RPMI8226 (cell line): Measurements from ENCODE around the gene KAZN.

Experiments used
- DNase-seq: peaks from one replicate; pipeline ENCODE4 v3.0.0-alpha.2; 2015

Gene KAZN

DNA sequence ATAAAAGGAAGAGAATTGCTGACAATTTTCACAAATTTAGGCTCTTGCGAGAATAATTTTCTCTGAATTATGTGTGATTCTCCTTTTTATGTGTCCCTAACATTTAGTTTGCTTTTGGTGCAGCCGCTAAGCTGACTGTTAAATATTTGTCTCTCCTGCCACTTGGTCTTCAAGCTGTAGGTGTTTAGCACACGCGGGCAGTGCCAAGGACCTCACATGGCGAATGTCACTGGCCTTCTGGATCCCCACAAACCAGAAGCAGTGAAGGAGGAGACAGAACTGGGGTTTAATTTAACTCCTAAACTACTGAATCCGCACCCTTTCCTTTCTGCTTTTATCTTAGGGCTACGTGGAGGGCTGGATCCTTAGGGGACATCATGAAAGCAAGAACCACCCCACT lies 120.0 kb downstream of the KAZN start:
- no peak for DNase-seq

DNA sequence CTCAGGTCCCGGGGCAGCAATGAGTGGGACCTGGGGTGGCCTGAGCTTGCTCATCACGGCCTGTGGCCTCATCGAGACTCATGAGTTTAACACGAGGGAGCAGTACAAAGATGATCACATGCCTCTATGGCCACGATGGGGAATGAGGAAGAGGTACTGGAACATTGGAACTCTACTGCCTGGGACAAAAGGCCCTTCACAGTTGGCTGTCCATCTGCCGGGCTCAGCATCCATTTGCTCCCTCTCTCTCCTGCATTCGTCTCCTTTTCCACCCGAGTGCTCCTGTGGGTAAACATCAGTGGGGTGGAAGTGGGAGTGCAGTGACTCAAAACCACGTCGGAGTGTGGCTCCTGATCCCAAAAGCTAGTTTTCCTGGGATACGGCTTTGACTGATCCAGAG lies 124.9 kb downstream of the KAZN start:
- no peak for DNase-seq

DNA sequence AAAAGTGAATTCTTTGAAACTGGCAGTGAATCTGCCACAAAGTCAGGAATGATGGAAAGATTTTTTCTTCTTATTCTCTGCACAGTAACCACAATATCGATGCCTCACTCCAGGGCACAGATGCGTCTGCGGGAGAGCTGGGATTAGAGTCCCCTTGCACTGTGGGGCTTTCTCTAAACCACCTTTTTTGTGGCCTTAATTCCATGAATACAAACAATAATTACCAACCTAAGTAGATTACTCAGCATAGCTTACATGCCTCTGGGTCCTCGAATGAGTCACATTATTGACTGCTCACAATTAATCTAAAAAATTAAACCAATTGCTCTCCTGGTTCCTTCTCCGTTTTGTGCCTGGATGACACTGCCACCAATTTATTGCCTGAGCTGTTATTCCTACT lies 125.8 kb downstream of the KAZN start:
- no peak for DNase-seq

DNA sequence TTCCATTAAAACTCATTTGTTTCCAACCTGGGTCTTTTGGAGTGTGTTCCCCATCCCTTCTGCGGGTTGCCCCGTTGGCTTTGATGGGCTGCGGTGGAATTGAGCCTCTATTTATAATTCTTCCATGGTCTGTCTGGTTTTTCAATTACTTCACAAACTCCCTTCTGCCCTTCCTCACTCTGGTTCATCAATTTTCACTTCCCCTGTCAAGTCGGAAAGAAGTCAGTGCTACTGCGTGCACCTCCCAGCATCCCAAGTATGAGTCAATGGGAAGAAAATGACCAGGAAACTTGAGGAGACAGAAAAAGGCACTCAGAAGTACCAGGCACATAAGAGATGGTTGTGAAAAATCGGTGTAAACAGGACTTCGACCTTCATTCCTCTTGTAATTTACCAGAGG lies 126.2 kb downstream of the KAZN start:
- no peak for DNase-seq

DNA sequence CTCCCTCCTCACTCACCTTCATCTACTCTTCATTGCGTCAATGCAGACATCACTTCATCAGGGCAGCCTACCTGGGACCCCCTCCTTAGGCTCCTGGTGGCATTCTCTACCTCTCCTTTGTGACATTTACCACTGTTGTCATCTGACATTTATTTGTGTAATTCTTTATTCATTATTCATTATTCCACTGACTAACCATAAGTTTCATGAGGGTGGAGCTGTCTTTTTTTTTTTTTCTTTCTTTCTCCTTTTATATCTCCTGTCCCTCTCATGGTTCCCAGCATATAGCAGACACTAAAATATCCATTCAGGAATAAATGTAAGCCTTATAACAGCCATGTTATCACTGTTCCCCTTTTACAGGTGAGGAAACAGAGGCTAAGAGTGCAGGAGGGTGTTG lies 126.8 kb downstream of the KAZN start:
- no peak for DNase-seq

DNA sequence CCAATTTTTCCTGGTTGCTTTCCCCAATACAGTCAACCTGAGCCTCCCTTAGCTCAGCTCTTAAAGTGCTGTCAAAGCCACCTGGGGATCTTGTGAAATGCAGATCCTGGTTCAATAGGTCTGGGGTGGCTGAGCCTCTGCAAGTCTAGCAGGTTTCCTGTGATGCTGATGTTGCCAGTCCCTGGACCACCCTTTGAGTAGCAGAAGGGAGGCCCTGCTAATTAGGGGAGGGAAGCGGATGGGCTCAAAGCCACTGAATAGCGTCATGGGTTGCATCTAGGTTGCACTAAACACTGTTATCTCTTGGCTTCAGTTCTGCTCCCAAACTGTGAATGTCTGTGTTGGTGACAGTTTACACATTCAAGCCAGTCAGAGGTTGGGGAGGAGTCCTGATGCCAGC lies 127.2 kb downstream of the KAZN start:
- no peak for DNase-seq

DNA sequence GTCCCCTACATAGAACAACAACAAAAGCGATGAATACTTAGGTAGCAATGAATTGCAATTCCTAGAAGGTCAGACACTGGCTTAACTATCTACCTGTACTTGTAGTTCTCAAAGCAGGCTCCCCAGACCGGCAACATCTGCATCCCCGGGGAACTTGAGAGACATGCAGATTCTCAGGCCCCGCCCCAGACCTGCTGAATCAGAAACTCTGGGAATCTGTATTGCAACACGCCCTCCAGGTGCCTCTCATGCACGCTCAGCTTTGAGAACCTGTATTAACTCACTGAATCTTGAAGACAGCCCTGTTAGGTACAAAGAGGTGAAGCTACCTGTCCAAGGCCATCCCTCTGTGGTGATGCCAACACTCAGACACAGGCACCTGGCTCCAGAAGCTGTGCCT lies 128.1 kb downstream of the KAZN start:
- no peak for DNase-seq

DNA sequence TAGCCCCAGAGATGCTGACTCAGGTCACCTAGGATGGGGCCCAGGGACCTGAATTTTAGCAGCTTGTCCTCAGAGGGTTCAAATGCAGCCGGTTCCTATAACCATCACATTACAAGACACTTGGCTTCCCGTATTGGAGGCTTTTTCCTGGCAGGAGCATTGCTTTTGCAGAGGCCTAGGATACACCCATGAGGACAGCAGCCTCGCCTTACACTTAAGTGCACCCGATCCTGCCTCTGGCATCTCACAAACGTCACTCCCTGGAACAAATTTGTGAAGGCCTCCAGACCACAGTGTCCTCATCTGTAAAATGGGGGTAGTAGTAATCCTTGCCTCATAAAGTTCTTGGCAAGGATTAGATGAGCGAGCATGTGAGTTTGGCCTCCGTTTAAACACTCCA lies 130.0 kb downstream of the KAZN start:
- DNase-seq, result no peak

DNA sequence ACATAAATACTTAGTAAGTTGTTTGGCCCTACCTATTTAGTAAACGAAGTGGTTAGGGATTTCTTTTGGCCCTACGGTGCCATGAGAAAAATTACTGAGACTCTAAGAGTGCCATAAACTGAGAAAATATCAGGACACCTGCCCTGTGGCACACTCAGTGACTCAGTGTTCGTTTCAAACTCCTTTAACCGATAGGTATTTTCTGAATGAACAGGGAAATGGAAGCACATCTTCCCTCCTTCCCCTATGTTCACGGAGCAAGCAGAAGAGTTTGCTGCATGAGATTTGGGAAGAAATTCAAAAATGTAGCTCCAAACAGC lies 134.2 kb downstream of the KAZN start:
- no peak for DNase-seq

DNA sequence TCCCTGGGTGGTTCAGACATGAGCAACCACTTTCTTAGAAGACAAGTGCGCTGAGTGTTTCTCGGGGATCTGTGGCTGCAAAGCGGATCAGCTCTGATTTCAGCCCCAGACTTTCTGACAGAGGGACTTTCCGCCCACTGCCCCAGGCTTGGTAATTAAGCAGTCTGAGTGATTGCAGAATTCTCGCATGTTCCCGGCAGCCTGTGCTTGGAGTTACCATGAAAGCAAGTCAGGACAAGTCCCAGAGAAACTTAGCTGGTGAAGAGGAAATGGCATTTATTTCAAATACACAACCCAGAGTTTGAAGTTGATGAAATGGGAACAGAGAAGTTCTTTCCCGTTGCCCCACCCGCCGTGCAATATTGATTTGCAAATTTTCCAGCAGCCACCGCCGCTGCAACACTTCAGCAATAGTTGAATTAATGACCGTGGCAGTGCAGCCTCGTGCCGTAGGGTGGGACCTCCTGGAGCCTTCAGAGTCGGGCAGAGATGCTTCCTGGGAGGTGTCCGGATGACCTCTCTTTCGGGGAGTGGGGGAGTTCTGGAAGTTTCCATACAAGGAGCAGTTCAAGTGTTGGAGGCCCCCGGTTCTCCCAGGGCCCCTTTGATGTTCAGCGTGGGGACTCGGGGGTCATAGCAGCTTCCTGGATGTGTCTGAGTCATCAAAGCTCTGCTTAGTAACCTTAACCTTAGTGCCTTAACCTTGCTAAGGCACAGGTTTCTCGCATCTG lies 134.7 kb downstream of the KAZN start:
- no peak for DNase-seq

DNA sequence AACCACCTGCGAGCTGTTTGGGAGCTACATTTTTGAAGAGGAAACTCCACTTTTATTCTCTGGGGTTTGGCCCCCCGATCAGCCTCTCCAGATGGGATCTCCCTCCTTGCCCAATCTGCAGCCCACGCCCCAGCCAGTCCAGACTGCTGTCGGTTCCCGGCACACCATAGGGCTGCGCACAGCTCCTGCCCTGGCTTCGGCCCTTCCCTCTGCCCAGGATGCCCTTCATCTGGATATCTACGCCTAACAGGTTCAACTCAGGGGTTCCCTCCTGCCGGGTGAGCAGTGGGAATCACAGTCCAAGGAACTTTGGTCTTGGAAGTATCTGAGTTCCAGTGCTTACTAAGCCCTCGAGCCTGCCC lies 135.3 kb downstream of the KAZN start:
- DNase-seq, result no peak

DNA sequence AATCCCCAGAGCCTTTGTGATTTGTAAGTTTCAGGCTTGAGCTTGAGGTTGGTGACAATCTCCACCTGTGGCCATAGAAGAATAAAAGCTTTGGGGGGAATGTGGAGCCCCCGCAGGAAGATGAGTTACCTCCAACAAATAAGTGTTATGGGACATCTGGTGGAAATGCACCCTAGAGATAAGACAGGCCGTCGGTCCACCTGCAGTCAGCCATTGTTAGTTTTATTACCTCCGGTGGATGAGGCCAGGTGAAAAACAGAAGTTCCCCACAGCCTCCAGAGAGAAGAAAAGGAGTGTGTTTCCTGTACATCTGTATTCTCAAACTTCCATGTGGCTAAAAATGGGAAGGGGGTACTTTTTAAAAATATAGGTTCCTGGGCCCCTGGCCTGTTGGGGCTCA lies 137.4 kb downstream of the KAZN start:
- no peak for DNase-seq

DNA sequence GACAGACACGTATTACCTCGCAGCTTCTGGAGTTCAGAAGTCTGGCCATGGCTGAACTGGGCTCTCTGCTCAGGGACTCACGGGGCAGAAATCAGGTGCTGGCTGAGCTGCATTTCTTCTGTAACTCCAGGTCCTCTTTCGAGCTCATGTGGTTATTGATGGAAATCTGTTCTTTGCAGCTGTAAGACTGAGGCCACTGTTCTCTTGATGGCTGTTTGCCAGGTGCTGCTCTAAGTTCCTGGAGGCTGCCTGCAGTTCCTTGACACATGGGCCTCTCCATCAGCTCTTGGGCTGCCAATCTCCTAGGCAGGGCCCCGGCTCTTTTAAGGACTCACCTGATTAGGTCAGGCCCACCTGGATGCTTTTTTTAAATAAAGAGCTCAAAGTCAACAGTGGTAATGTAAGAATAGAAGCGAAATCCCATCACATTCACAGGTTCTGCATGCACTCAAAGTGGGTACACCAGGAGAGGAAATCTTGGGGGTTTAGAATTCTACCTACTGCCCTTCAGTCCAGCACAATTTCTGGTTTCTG lies 139.1 kb downstream of the KAZN start:
- peak; percentile 54 for DNase-seq

DNA sequence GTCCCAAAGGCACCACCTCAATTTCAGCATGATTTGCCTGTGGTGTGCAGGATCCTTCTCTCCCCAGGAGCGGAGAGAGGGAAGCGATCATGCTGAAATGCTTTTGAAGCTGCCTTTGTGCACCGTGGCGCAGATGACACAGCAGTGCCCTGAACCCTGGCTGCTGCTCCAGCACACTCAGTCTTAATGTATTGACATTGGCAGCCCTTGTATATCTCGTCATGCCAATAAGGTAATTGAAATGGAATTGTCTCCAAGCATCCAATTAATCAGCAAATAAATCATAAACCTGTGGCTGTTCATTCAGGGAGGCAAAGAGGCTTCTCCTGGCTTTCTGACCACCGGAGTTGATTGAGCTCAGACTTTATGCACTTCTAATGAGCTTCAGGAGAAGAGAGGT lies 139.8 kb downstream of the KAZN start:
- DNase-seq, result no peak

DNA sequence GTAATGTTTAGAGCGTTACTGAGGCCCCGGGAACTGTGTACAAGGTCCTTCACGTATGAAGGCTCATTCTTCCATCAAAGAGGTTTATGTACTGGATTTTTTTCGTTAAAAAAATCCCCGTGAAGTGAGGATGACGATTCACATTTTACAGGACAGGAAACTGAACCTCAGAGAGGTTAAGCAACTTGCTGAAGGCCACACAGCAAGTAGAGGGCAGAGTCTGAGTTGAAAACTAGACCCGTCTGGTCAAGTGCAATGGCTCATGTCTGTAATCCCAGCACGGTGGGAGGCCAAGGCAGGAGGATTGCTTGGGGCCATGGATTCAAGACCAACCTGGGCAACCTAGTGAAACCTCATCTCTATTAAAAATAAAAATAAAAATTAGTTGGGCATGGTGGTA lies 140.2 kb downstream of the KAZN start:
- no peak for DNase-seq

DNA sequence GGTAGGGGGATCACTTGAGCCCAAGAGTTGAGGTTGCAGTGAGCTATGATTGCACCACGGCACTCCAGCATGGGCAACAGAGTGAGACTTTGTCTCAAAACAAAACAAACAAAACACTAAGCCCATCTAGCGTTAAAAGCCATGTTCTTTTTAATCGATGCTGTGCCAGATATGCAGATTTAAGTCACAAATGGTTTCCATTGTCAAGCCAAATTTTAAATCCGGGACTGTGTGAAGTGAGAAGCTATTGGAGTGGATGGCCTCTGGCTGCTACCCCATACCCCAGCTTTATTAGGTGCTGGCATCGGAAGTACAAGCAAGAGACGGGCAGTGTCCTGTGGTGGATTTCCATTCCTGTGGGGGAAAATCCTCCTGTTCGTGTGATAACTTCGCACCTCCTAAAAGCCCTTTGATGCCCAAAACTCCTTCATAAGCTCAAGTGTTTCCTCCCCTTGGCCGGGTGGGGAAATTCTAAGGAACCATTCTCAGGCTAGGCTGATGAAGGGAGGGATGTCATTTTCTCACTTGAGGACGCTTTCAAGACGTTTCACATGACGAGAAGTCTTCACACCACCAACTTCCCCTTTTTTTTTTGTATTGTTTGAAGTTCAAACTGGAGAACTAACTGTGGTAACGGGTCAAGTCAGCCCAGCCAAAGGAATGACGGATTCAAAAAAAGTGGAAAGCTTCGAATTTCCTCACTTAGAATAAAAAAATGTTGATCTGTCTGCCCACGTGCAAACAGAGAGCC lies 140.8 kb downstream of the KAZN start:
- DNase-seq, result no peak

DNA sequence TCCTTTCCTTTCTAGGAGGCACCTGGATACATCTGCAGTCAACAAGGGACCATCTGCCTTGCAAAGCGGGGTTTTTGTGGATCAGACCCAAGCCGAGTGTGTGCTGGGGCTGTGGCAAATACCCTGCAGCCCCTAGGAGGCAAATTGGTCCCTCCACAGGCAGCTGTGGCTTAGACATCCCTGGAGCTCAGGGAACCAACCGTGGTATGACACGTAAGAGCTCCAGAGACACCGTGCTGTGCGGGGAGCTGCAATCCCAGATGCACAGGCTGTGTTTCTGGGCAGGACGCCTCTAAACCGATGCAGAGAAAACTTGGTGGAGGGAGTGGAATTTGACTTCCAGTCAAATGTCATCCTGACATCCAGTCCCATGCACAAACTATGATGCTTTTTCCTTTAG lies 141.5 kb downstream of the KAZN start:
- no peak for DNase-seq

DNA sequence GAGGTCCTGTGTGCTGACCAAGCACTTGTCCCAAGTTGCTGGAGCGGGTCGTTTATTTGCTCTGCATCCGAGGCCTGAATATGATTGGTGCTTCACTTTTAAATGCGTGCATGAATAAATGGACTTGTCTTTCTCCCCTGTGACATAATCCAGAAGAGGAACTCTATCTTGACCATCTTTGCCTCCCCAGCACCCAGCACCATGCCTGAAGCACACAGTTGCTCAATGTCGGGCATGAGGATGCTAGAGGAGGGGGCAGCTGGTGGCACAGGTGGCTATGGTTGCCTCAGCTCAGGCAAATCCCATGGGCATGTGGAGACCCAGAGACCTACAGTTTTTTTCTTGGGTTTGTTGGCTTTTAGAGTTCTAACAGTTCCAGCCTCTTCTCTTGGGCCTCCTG lies 142.6 kb downstream of the KAZN start:
- no peak for DNase-seq

DNA sequence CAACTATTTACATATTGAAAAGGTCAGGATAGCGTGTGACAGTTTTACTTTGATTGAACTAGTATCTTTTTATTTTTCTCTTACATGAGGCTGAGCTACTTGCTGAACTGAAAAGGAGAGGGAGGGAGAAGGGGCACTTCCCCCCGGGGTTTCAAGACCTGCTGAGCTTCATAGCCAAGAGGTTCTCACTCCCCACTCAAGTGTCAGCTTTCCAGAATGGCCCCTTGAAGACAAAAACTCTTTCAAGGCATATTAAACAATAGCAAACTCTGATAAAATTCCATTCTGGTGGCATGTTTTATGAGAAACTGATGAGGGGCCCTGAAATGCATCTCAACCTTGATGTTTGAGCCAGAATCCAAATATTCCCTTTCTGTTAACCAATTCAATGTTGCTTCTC lies 143.0 kb downstream of the KAZN start:
- DNase-seq, result no peak

DNA sequence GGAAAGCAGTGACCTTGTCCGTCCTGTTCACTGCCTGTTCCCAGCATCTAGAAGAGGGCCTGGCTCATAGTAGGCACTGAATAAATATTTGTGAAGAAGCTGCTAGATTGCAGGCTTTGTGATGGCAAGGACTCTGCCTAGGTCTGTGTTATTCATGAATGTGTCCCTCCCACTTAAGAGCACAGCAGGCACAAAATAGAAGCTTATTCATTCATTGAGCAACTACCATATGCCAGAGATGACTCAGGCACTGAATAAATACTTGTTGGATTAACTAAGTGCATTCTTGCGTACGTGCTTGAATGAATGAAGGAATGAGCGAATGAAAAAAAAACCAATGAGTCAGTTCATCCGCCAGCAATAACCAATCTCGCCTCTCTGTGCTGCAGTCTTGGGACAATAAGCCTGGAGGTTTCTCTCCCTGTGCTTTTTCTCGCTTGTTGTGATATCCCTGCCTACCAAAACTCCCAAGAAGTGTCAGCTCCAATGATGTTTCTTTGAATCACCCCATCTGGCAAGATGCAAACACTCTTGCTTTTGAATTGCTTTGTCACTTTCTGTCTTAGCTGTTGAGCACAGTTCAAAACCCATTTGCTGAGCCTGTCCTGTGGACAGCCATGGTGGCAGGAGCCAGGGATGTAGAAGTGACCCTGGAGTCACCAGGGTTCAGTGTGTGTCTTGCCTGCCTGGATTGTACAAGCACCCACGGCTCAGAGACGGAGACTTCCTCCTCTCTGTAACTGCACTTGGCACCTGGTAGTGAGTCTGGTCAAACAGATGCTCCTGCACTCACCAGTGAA lies 143.9 kb downstream of the KAZN start:
- DNase-seq, result no peak

DNA sequence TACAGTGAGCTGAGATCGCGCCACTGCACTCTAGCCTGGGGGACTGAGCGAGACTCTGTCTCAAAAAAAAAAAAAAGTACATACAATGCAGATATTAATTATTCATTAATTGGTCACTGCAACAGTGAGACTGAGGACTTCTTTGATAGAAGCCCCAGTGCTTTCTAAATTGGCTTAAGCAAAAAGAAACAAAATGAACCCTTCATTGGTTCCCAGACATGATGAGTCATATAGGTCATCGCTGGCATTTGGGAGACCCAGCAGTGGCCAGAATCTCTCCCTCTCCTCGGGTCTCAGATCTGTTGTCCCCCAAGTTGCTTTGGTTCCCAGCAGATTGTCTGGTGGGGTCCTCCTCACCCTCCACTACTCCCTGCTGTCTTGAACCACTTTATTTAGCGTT lies 144.9 kb downstream of the KAZN start:
- DNase-seq, result no peak

DNA sequence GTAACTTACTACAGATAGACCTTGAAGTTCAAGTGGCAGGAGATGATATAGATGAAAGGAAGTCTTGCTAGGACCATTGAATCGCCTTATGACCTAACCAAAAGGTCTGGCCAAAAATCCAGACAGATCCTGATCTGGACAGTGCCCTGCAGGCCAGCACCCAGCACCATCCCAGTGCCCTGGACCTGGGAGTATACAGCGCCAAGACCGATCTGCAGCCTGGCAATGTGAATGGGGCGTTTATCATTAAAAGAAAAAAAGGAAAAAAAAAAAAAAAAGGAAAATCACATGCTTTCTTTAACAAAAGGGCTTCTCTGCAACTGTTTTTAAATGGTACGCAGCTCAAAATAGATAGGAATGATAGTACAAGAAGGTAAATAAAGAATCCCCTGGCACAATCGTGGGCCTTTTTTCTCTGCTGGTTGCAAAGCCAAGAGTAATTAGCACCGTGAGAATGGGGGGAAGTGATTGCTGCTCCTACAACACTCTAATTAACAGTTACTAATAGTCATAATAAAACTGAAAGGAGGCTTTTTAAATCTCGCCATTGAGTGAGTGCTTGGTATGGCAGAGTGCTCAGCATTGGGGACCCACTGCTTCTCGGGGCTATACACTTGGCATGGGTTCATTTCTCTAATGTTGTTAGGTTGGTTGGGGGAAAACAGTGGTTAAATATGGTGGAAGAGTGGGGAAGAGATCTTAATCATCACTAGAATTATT lies 146.7 kb downstream of the KAZN start:
- no peak for DNase-seq

DNA sequence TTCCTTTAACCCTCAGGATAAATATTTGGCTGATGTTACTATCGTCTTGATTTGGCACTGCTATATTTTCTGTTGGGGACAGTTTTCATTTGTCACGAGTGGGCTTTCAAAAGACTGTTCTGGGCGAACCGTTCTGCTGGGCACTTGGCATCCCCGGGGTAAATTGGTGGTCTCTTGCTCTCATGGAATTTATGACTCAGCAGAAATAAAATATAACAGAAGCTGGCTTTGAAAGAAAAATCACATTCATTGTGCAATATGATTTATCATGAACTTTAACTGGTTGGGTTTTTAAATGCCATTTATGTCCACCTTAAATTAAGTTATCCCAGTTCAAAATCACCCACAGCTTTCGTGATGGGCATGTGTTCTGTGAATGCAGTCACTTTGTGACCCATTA lies 147.3 kb downstream of the KAZN start:
- DNase-seq, result no peak
